ENCODE measurements around the gene SBNO1.

Gene SBNO1

DNA sequence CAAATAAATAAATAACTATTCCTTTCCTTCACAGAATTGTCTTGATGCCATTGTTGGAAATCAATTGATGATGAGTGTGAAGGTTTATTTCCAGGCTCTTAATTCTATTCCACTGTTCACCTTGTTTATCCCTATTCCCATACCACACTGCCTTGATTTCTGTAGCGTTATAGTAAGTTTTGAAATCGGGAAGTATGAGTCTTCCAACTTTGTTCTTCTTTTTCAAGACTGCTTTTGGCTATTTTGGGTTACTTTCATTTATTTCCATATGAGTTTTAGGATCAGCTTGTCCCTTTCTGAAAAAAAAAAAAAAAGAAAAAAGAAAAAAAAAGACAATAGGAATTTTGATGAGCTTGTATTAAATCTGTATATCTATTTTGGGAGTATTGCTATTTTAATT, 83.7 kb downstream of the SBNO1 start:
- CTCF ChIA-PET: no interaction called here
- TF ChIP-seq, protein P1, sequence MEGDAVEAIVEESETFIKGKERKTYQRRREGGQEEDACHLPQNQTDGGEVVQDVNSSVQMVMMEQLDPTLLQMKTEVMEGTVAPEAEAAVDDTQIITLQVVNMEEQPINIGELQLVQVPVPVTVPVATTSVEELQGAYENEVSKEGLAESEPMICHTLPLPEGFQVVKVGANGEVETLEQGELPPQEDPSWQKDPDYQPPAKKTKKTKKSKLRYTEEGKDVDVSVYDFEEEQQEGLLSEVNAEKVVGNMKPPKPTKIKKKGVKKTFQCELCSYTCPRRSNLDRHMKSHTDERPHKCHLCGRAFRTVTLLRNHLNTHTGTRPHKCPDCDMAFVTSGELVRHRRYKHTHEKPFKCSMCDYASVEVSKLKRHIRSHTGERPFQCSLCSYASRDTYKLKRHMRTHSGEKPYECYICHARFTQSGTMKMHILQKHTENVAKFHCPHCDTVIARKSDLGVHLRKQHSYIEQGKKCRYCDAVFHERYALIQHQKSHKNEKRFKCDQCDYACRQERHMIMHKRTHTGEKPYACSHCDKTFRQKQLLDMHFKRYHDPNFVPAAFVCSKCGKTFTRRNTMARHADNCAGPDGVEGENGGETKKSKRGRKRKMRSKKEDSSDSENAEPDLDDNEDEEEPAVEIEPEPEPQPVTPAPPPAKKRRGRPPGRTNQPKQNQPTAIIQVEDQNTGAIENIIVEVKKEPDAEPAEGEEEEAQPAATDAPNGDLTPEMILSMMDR (IDR thresholded peaks at IDR 0.05; ENCODE audit: control extremely low read depth, extremely low read depth, low read depth, missing control alignments): no peak
- POLR2A ChIA-PET: no interaction called here
- DNase-seq (ENCODE audit: extremely low spot score): no peak

DNA sequence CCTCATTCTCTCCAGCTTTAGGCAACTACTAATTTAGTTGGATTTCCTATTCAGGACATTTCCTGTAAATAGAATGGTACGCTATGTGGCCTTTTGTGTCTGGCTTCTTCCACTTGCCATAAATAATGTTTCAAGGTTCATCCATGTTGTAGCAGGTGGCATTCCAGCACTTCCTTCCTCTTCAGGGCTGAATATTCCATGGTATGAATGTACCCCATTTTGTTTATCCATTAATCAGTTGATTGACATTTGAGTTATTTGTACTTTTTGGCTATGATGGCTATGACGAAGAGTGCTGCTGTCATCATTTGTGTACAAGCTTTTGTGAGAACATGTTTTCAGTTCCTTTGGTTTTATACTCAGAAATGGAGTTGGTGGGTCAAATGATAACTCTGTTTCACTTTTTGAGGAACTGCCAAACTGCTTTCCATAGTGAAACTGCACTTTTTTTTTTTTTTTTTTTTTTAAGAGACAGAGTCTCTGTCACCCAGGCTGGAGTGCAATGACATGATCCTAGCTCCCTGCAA, 86.5 kb downstream of the SBNO1 start:
- TF ChIP-seq, protein P1 (IDR thresholded peaks at IDR 0.05; ENCODE audit: control extremely low read depth, extremely low read depth, low read depth, missing control alignments): no peak
- ChIA-PET CTCF (interaction anchor here (0.7 to 1.6 kb wide), 2 partner anchors 13 to 15 kb away, joined by 3 read pairs; no protein-coding TSS in a partner anchor), POLR2A (interaction anchor here (0.6 to 1.5 kb wide), 7 partner anchors 15 to 698 kb away, joined by 3 to 5 read pairs (median 4); partner anchors contain the start of genes MPHOSPH9 and MTRFR)
- DNase-seq (ENCODE audit: extremely low spot score): peak; percentile 76

DNA sequence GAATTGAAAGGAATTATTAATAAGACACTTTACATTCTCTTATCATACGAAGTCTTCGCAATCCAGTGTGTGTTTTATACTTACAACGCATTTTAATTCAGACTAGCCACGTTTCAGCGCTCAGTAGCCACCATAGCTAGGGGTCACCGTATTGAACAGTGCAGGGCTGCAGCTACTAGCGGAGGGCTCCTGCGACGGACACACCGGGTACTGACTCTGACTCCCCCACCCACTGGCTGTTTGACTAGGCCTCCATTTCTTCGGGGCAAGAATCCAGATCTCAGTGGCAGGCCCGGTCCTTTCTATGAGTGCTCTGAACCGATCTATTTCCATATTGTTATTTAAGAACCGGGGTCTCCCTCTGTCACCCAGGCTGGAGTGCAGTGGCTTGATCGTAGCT, 91.5 kb downstream of the SBNO1 start:
- DNase-seq (ENCODE audit: extremely low spot score): no peak
- ChIA-PET CTCF (interaction anchor here (1.2 kb wide), 1 partner anchor 9 kb away, joined by 4 read pairs; no protein-coding TSS in a partner anchor), POLR2A (no interaction called here)
- TF ChIP-seq, protein P1 (IDR thresholded peaks at IDR 0.05; ENCODE audit: control extremely low read depth, extremely low read depth, low read depth, missing control alignments): no peak

DNA sequence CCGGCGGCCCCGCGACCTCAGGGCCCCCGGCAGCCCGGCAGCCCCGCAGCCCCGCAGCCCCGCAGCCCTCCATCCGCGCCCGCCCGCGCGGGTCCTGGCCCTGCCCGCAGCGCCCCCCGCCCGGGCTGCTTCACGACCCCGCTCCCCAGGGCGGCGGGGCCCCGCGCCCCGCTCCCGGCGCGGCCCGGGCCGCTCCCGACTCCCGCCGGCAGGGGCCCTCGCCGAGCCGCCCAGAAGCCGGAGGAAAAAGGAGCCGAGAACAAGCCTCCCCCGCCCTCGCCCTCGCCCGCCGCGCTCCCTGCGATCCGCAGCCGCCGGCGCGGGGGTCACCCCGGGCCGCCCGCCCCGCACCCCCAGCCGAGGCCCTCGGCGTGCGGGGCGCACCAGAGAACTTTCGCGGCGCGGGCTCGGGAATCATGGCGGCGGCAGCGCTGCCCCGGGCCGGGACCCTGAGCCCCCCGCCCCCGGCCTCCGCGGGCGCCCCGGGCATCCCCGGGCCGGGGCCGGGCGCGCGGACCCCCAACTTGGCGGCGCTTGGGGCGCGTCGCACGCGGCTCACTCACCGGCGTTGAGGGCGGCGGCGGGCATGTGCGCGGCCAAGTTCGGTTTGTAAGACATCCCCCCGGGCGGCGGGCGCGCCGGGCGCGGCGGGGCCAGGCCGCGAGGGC, 93.5 kb downstream of the SBNO1 start:
- POLR2A ChIA-PET: interaction anchor here (0.9 kb wide), 1 partner anchor 39 kb away, joined by 5 read pairs; no protein-coding TSS in a partner anchor
- DNase-seq (ENCODE audit: extremely low spot score): peak; percentile 91
- TF ChIP-seq, protein P1 (IDR thresholded peaks at IDR 0.05; ENCODE audit: control extremely low read depth, extremely low read depth, low read depth, missing control alignments): peak; percentile 75
- CTCF ChIA-PET: interaction anchor here (1.0 to 1.2 kb wide), 2 partner anchors 33 to 189 kb away, joined by 3 read pairs; no protein-coding TSS in a partner anchor

DNA sequence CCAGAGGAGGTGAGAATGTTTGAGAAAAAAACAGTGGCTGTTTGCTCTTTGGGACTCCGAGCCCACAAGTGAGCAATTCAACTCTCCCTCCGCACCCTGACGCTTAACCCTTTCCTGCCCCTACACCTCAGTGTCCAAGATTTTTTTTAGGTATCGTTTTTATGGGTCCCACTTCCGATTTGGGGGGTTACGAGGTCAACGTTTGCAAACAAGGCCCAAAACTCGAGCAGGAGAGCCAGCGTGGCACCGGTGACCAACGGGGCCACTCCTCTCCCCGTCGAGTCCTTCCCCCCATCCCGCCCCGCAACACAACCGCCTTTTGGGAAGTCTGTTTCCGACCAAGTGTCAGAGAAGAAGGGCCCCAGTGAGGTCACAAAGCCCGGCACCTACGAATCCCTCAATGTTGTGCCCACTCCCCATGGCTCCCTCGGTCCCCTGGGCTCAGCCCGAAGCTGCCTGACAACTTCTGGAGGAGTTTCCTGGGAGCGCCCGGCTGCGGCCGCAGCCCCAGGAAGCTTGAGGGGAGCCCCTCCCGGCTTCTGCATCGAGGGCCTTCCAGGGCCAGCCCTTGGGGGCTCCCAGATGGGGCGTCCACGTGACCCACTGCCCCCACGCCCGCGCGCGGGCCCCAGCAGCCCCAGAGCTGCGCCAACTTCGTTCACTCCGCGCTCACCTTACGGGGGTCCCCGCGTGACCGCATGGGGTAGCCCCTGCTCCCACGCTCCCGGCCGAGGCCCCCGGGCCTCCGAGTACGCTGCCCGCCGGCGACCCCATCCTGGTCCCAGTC, 94.2 kb downstream of the SBNO1 start:
- peak; percentile 38 for DNase-seq (ENCODE audit: extremely low spot score)
- TF ChIP-seq, protein P1 (IDR thresholded peaks at IDR 0.05; ENCODE audit: control extremely low read depth, extremely low read depth, low read depth, missing control alignments): no peak
- ChIA-PET CTCF (interaction anchor here (0.9 to 1.7 kb wide), 6 partner anchors 12 to 189 kb away, joined by 3 to 4 read pairs (median 3); partner anchors contain the start of genes MPHOSPH9 and MTRFR), POLR2A (interaction anchor here (0.9 kb wide), 1 partner anchor 38 kb away, joined by 5 read pairs; no protein-coding TSS in a partner anchor)

DNA sequence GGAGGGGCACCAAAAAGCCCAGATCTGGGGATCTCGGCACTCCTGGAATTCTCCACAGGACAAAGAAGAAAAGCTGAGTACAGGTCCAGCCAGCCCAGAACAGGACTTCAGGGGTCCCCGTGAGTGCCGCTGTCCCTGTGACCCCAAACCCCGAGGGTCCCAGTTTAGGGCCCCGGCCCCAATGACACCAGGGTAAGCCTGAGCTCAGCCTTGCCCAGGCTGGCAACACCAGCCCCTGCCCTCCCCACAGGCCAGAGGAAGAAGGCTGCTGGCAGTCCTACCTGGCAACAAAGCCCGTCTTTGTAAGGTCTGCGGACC, 94.8 kb downstream of the SBNO1 start:
- TF ChIP-seq, protein P1 (IDR thresholded peaks at IDR 0.05; ENCODE audit: control extremely low read depth, extremely low read depth, low read depth, missing control alignments): no peak
- POLR2A ChIA-PET: no interaction called here

More for the DNA sequence above, 94.8 kb downstream of the SBNO1 start:
- no peak for DNase-seq (ENCODE audit: extremely low spot score)
- CTCF ChIA-PET: interaction anchor here (0.9 to 1.8 kb wide), 10 partner anchors 12 to 352 kb away, joined by 3 to 8 read pairs (median 3); partner anchors contain the start of genes MPHOSPH9 and MTRFR

All from GM10248 (cell line).